Smooth muscle cell (in vitro differentiated cells): ENCODE data around the gene PLXDC2. TPM values are rescaled to one million over a fixed set of nuclear protein-coding genes. Genes with fewer than 3 reads are reported as not detected.

Experiments
- DNase-seq: peaks from one replicate; lab custom pipeline; 2025; ENCODE audit not compliant: unreplicated experiment; lab: John Stamatoyannopoulos, UW
- H2AFZ ChIP-seq: fragments of 200-600 bp; sonication (generic); 2 replicates; pipeline ENCODE4 v1.6.0; 2016; ENCODE audit warnings: antibody characterized with exemption, low read depth, mild to moderate bottlenecking
- H3F3A ChIP-seq: fragments of 200-600 bp; sonication (generic); 2 replicates; pipeline ENCODE4 v1.6.0; 2017; ENCODE audit warnings: antibody characterized with exemption, low read depth
- H3K27ac ChIP-seq: fragments of 200-600 bp; sonication (generic); 2 replicates; pipeline ENCODE4 v1.5.1; 2016; ENCODE audit warnings: low read depth, mild to moderate bottlenecking
- H3K27me3 ChIP-seq: fragments of 200-600 bp; sonication (generic); 2 replicates; pipeline ENCODE4 v1.6.1; 2016; ENCODE audit warnings: low read depth, mild to moderate bottlenecking
- H3K36me3 ChIP-seq: fragments of 200-600 bp; sonication (generic); 2 replicates; pipeline ENCODE4 v1.5.1; 2016; ENCODE audit warnings: low read depth
- H3K4me1 ChIP-seq: fragments of 200-600 bp; sonication (generic); 2 replicates; pipeline ENCODE4 v1.5.1; 2016; ENCODE audit warnings: low read depth
- H3K4me2 ChIP-seq: fragments of 200-600 bp; sonication (generic); 2 replicates; pipeline ENCODE4 v1.6.0; 2016; ENCODE audit warnings: mild to moderate bottlenecking
- H3K4me3 ChIP-seq: fragments of 200-600 bp; sonication (generic); 2 replicates; pipeline ENCODE4 v1.5.1; 2016; ENCODE audit warnings: mild to moderate bottlenecking
- H3K79me2 ChIP-seq: fragments of 200-600 bp; sonication (generic); 2 replicates; pipeline ENCODE4 v1.6.0; 2016; ENCODE audit warnings: low read depth, mild to moderate bottlenecking
- H3K9ac ChIP-seq: fragments of 200-600 bp; sonication (generic); 2 replicates; pipeline ENCODE4 v1.6.0; 2016; ENCODE audit warnings: low read depth
- H3K9me3 ChIP-seq: fragments of 200-600 bp; sonication (generic); replicated peaks from 2 replicates; pipeline ENCODE4 v1.5.1; 2016; ENCODE audit warnings: low read depth
- H4K20me1 ChIP-seq: fragments of 200-600 bp; sonication (generic); 2 replicates; pipeline ENCODE4 v1.6.0; 2016; ENCODE audit warnings: low read depth
- CTCF ChIP-seq: fragments of 200-600 bp; sonication (generic); IDR thresholded peaks from 2 replicates; pipeline ENCODE4 v1.5.1; 2017; ENCODE audit warnings: borderline replicate concordance, mild to moderate bottlenecking, antibody characterized with exemption; ENCODE audit not compliant: insufficient read depth, poor library complexity, severe bottlenecking
- WGBS: methylation state at CpG from one replicate; pipeline ENCODE4 v1.1.7; 2016; ENCODE audit warnings: low lambda C conversion rate; 5-methylcytosine and 5-hydroxymethylcytosine counted together
- polyA plus RNA-seq: library from polyadenylated mRNA; unstranded; fragments of >200 nt; fragmentation: Nextera tagmentation; extraction: Ambion mirVana; gene quantifications from 2 replicates; pipeline ENCODE4 v1.2.1, GENCODE V29; 2016
- total RNA-seq: library from RNA; depleted of rRNA; stranded (reverse); fragments of >200 nt; gene quantifications from 2 replicates; pipeline ENCODE4 v1.2.3, GENCODE V29; 2014

PLXDC2 gene
- total and polyA plus RNA-seq, 2 experiments from 2014 or later, result 7.3 to 24.9 TPM

GRCh38 chr10:20288060-20288459, 471.8 kb downstream of the PLXDC2 start:
- no peak for DNase-seq
- no peaks in the 10 kb centered on the region for H3K4me1 ChIP-seq
- no peaks in the 10 kb centered on the region for H3K9me3 ChIP-seq
- no peaks in the 10 kb centered on the region for H3K27me3 ChIP-seq
- H3K36me3 ChIP-seq, result no peaks in the 10 kb centered on the region
- TF ChIP-seq CTCF, result no peak
- H3K4me2 ChIP-seq, result no peak overlapping the region
- no peak overlapping the region for H3K9ac ChIP-seq
- H3K79me2 ChIP-seq, result no peaks in the 10 kb centered on the region
- 88% methylated on average over 6 of the region's 6 CpGs for whole genome bisulfite sequencing
- H3K27ac ChIP-seq, result no peak overlapping the region
- no peaks in the 10 kb centered on the region for H4K20me1 ChIP-seq
- H3K4me3 ChIP-seq, result no peak overlapping the region
- no peak overlapping the region for H2AFZ ChIP-seq
- no peaks in the 10 kb centered on the region for H3F3A ChIP-seq

- Histone ChIP-seq H3K9ac (no peak overlapping the region), H3K4me1 (no peaks in the 10 kb centered on the region), H3K36me3 (no peaks in the 10 kb centered on the region), H2AFZ (no peak overlapping the region), H3K4me3 (no peak overlapping the region), H3K27ac (no peak overlapping the region), H3K79me2 (no peaks in the 10 kb centered on the region), H4K20me1 (no peaks in the 10 kb centered on the region), H3K27me3 (no peaks in the 10 kb centered on the region), H3K4me2 (no peak overlapping the region), H3F3A (no peaks in the 10 kb centered on the region), H3K9me3 (no peaks in the 10 kb centered on the region)
- 87% methylated on average over 6 of the region's 6 CpGs for WGBS
- no peak for DNase-seq
- no peak for TF ChIP-seq CTCF
Observed at GRCh38 chr10:20289070-20289828, 473.0 kb downstream of the PLXDC2 start.

- H4K20me1 ChIP-seq, result no peaks in the 10 kb centered on the region
- H3F3A ChIP-seq, result no peaks in the 10 kb centered on the region
- no peak overlapping the region for H3K4me3 ChIP-seq
- H3K9me3 ChIP-seq, result no peaks in the 10 kb centered on the region
- no peaks in the 10 kb centered on the region for H3K79me2 ChIP-seq
- H3K27ac ChIP-seq, result no peak overlapping the region
- H3K36me3 ChIP-seq, result no peaks in the 10 kb centered on the region
- no peak overlapping the region for H3K4me2 ChIP-seq
- H3K4me1 ChIP-seq, result no peaks in the 10 kb centered on the region
- 46% methylated on average over 2 of the region's 2 CpGs for WGBS
- no peaks in the 10 kb centered on the region for H3K27me3 ChIP-seq
- TF ChIP-seq CTCF, result no peak
- H2AFZ ChIP-seq, result no peak overlapping the region
- H3K9ac ChIP-seq, result no peak overlapping the region
- DNase-seq, result no peak
Observed at GRCh38 chr10:20298417-20298816, 482.2 kb downstream of the PLXDC2 start.
